Testis (tissue), 3 donors: ENCODE measurements around the gene CDK14. TPM values are rescaled to one million over a fixed set of nuclear protein-coding genes. Genes with fewer than 3 reads are reported as not detected.
"Not testable (repeated sequence)": the region's sequence is repeated elsewhere in the genome, so short reads cannot be mapped to it uniquely, and the experiment has no call there.

Source experiments
- DNase-seq: peaks from one replicate; pipeline ENCODE4 v3.0.0-alpha.2; 2019
- H3K27ac ChIP-seq, 2 donors: fragments of 200-600 bp; sonication (generic); one replicate each; pipeline ENCODE4 v1.5.1; 2019
- H3K27me3 ChIP-seq: fragments of 200-600 bp; sonication (generic); one replicate; pipeline ENCODE4 v1.5.1; 2019
- H3K36me3 ChIP-seq: fragments of 200-600 bp; sonication (generic); one replicate; pipeline ENCODE4 v1.5.1; 2017; ENCODE audit warnings: low read depth; ENCODE audit errors: missing control alignments
- H3K4me1 ChIP-seq: fragments of 200-600 bp; sonication (generic); one replicate; pipeline ENCODE4 v1.5.1; 2019
- H3K4me3 ChIP-seq, 2 donors: fragments of 200-600 bp; sonication (generic); one replicate each; pipeline ENCODE4 v1.5.1; 2017 to 2019
- H3K9me3 ChIP-seq: fragments of 200-600 bp; sonication (generic); one replicate; pipeline ENCODE4 v1.5.1; 2017
- CTCF ChIP-seq, 3 experiments: fragments of 450-650 bp in 2 of 3; fragments of 200-600 bp in 1 of 3; sonication (generic) in 1 of 3; IDR thresholded peaks; one replicate each; pipeline ENCODE4 v1.5.1; 2016 to 2019; ENCODE audit warnings: antibody characterized with exemption in 3 of 3, mild to moderate bottlenecking in 2 of 3, moderate library complexity in 1 of 3
- POLR2A ChIP-seq: fragments of 450-650 bp; IDR thresholded peaks from one replicate; pipeline ENCODE4 v1.6.1; 2017; ENCODE audit warnings: antibody characterized with exemption, mild to moderate bottlenecking, moderate library complexity
- WGBS, 2 donors: methylation state at CpG; one replicate each; pipeline ENCODE4 v1.1.5; 2018; 5-methylcytosine and 5-hydroxymethylcytosine counted together
- intact Hi-C: fragments of 100-400 bp; cut with DNase I; formaldehyde crosslinking; loops from one replicate; pipeline ENCODE4 v1.15.1; 2023; ENCODE audit warnings: low total_unique reads
- polyA plus RNA-seq: library from polyadenylated mRNA; stranded (reverse); fragments of 350-450 nt; fragmentation: Illumina TruSeq; extraction: RNeasy Lipid Tissue Mini Kit (QIAGEN cat#74804); gene quantifications from one replicate; pipeline ENCODE4 v1.2.3, GENCODE V29; 2014; ENCODE audit warnings: low read depth, low replicate concordance; ENCODE audit not compliant: insufficient read depth
- total RNA-seq, 2 donors: library from RNA; depleted of rRNA; stranded (reverse); fragments of >200 nt; gene quantifications; one replicate each; pipeline ENCODE4 v1.2.3, GENCODE V29; 2016

Gene CDK14
- total and polyA plus RNA-seq, 3 donors from 2014 or later: 18.9 to 22.7 (median 19.5) TPM

DNA sequence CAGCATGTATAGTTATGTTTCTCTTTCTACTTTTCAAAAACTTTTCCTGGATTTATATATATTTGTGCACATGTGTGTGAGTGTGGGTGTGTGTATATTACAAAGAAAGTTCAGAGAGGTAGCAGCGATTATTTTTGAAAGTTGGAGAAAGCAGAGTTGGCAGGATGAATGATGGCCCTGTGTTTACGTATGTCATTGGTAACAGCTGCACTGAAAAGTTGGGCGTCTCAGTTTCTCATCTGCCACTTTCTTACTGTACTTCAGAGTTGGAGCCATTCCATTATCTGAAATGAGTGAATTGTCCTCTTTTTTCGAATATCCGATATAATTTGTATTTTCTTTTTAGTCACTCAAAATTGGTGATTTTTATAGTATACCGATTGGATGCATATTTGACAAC is 172.2 kb downstream of the CDK14 start:
- Histone ChIP-seq H3K36me3 (no peaks in the 10 kb centered on the region), H3K4me1 (peaks cover 4% of the 10 kb centered on the region), H3K4me3 (no peak overlapping the region), H3K27ac (no peak overlapping the region), H3K9me3 (no peaks in the 10 kb centered on the region), H3K27me3 (no peaks in the 10 kb centered on the region)
- intact Hi-C loops: no loop called here
- no peak for TF ChIP-seq CTCF (IDR thresholded peaks at IDR 0.05)
- TF ChIP-seq POLR2A: no peak
- 78 to 79% methylated on average over 6 of the region's 6 CpGs for WGBS, 2 donors
- DNase-seq: no peak

- peaks cover 4% of the 10 kb centered on the region for H3K4me1 ChIP-seq
- H3K9me3 ChIP-seq: no peaks in the 10 kb centered on the region
- no peak overlapping the region for H3K4me3 ChIP-seq
- DNase-seq: no peak
- no peaks in the 10 kb centered on the region for H3K27me3 ChIP-seq
- H3K27ac ChIP-seq: no peak overlapping the region
- H3K36me3 ChIP-seq: no peaks in the 10 kb centered on the region
- TF ChIP-seq POLR2A (no peak), CTCF (IDR thresholded peaks at IDR 0.05) (no peak)
- intact Hi-C loops: no loop called here
These were observed 172.9 kb downstream of the CDK14 start for GRCh38 chr7:90769036-90769435.

GRCh38 chr7:90769566-90769965 is 173.4 kb downstream of the CDK14 start:
- 91 to 95% methylated on average over 5 of the region's 5 CpGs for WGBS, 2 donors
- H3K4me3 ChIP-seq, intact Hi-C loops, DNase-seq, H3K4me1 ChIP-seq, H3K27me3 ChIP-seq, H3K36me3 ChIP-seq, H3K9me3 ChIP-seq, H3K27ac ChIP-seq: not testable (repeated sequence)

DNA sequence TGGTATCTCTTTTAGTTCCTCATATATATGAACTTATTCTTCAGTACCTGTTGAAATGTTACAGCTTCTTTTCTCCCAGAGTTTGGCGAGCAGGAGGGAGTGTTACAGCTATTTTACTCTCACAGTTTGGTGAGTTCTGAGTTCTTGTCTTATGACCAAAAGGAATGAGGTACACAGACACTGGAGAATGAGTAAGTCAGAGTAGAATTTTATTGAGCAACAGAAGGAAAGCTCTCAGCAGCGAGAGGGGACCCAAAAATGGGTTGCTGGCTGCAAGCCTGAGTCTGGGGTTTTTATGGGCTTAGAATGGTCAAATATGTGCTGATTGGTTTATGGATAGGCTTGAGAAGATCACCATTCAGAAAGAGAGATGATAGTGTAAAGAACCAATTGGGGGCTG is 175.2 kb downstream of the CDK14 start:
- Histone ChIP-seq H3K27ac (no peak overlapping the region), H3K4me1 (peaks cover 3% of the 10 kb centered on the region), H3K9me3 (no peaks in the 10 kb centered on the region), H3K36me3 (no peaks in the 10 kb centered on the region), H3K4me3 (no peak overlapping the region), H3K27me3 (no peaks in the 10 kb centered on the region)
- TF ChIP-seq CTCF (IDR thresholded peaks at IDR 0.05): no peak
- intact Hi-C loops: no loop called here
- DNase-seq: no peak
- WGBS, 2 donors: 93 to 94% methylated on average over 2 of the region's 2 CpGs

DNA sequence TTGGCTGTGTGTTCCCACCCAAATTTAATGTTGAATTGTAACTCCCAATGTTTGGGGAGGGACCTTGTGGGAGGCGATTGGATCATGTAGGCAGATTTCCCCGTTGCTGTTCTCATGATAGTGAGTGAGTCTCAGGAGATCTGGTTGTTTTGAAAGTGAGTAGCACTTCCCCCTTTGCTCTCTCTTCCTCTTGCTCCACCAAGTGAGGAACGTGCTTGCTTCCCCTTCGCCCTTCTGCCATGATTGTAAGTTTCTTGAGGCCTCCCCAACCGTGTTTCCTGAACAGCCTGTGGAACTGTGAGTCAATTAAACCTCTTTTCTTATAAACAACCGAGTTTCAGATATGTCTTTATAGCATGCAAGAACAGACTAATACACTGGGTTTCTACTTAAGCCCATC is 176.3 kb downstream of the CDK14 start:
- intact Hi-C loops: no loop called here
- WGBS, 2 donors: 88 to 89% methylated on average over 6 of the region's 6 CpGs
- Histone ChIP-seq H3K9me3 (no peaks in the 10 kb centered on the region), H3K36me3 (no peaks in the 10 kb centered on the region), H3K4me1 (no peaks in the 10 kb centered on the region), H3K27ac (no peak overlapping the region), H3K27me3 (no peaks in the 10 kb centered on the region), H3K4me3 (no peak overlapping the region)
- no peak for TF ChIP-seq CTCF (IDR thresholded peaks at IDR 0.05)
- TF ChIP-seq POLR2A: no peak
- DNase-seq: no peak
